GM23338 (cell line): Measurements from ENCODE around the gene FURIN. TPM values are rescaled to one million over a fixed set of nuclear protein-coding genes. Genes with fewer than 3 reads are reported as not detected.

Experiments used
- ATAC-seq: fragments of 200-7000 bp; cut with Tn5 transposase; 3 replicates; pipeline ENCODE4 v1.9.1; 2020
- DNase-seq: peaks from one replicate; pipeline ENCODE4 v3.0.0-alpha.2; 2015; ENCODE audit warnings: low spot score
- H2AFZ ChIP-seq: fragments of 200-600 bp; sonication (generic); 2 replicates; pipeline ENCODE4 v1.8.0; 2016; ENCODE audit warnings: antibody characterized with exemption, mild to moderate bottlenecking, moderate library complexity
- H3F3A ChIP-seq: fragments of 200-600 bp; sonication (generic); replicated peaks from 2 replicates; pipeline ENCODE4 v1.8.0; 2017; ENCODE audit warnings: antibody characterized with exemption, mixed run types, low read depth
- H3K27ac ChIP-seq: fragments of 200-600 bp; sonication (generic); 2 replicates; pipeline ENCODE4 v1.6.1; 2016; ENCODE audit warnings: low read depth
- H3K27me3 ChIP-seq: fragments of 200-600 bp; sonication (generic); 2 replicates; pipeline ENCODE4 v1.8.0; 2016; ENCODE audit warnings: mild to moderate bottlenecking, mixed run types, moderate library complexity; ENCODE audit not compliant: insufficient read depth
- H3K36me3 ChIP-seq: fragments of 200-600 bp; sonication (generic); 2 replicates; pipeline ENCODE4 v1.8.0; 2016; ENCODE audit warnings: mild to moderate bottlenecking; ENCODE audit not compliant: insufficient read depth
- H3K4me1 ChIP-seq: fragments of 200-600 bp; sonication (generic); 2 replicates; pipeline ENCODE4 v1.8.0; 2016; ENCODE audit warnings: mild to moderate bottlenecking, moderate library complexity; ENCODE audit not compliant: insufficient read depth
- H3K4me2 ChIP-seq: fragments of 200-600 bp; sonication (generic); 2 replicates; pipeline ENCODE4 v1.7.1; 2017; ENCODE audit warnings: mixed run types
- H3K4me3 ChIP-seq: fragments of 200-600 bp; sonication (generic); 2 replicates; pipeline ENCODE4 v1.6.1; 2016; ENCODE audit warnings: mixed run types
- H3K79me2 ChIP-seq: fragments of 200-600 bp; sonication (generic); replicated peaks from 2 replicates; pipeline ENCODE4 v1.8.0; 2017; ENCODE audit warnings: mild to moderate bottlenecking; ENCODE audit not compliant: insufficient read depth
- H3K9me2 ChIP-seq: fragments of 200-600 bp; sonication (generic); 2 replicates; pipeline ENCODE4 v1.8.0; 2017; ENCODE audit not compliant: insufficient read depth
- H4K20me1 ChIP-seq: fragments of 200-600 bp; sonication (generic); replicated peaks from 2 replicates; pipeline ENCODE4 v1.8.0; 2017; ENCODE audit warnings: mild to moderate bottlenecking; ENCODE audit not compliant: insufficient read depth
- H3K27ac Mint-ChIP-seq: 2 replicates; pipeline ENCODE4 v1.8.0; 2020; ENCODE audit warnings: inconsistent platforms, mild to moderate bottlenecking, moderate library complexity, mixed read lengths
- H3K27me3 Mint-ChIP-seq: 3 replicates; pipeline ENCODE4 v1.8.0; 2022; ENCODE audit warnings: low read depth, mild to moderate bottlenecking, moderate library complexity, mixed read lengths, inconsistent platforms; ENCODE audit not compliant: insufficient read depth, poor library complexity
- H3K36me3 Mint-ChIP-seq: 3 replicates; pipeline ENCODE4 v1.8.0; 2021; ENCODE audit warnings: low read depth, mild to moderate bottlenecking, inconsistent platforms, moderate library complexity, mixed read lengths
- H3K4me1 Mint-ChIP-seq: 3 replicates; pipeline ENCODE4 v1.8.0; 2020; ENCODE audit warnings: mild to moderate bottlenecking, inconsistent platforms, mixed read lengths
- H3K4me3 Mint-ChIP-seq: 3 replicates; pipeline ENCODE4 v1.8.0; 2021; ENCODE audit warnings: moderate library complexity, mild to moderate bottlenecking, inconsistent platforms, mixed read lengths
- H3K9me3 Mint-ChIP-seq: 3 replicates; pipeline ENCODE4 v1.8.0; 2020; ENCODE audit warnings: moderate library complexity, mild to moderate bottlenecking, inconsistent platforms, mixed read lengths
- CREB1 ChIP-seq: fragments of 250-450 bp; sonication (Bioruptor Pico); IDR thresholded peaks from 2 replicates; pipeline ENCODE4 v1.5.0; 2020; ENCODE audit warnings: low read depth, mild to moderate bottlenecking, moderate library complexity
- EZH2 ChIP-seq: fragments of 200-600 bp; sonication (generic); IDR thresholded peaks from one replicate; pipeline ENCODE4 v1.8.0; 2017; ENCODE audit warnings: antibody characterized with exemption, mild to moderate bottlenecking, low read depth; ENCODE audit not compliant: unreplicated experiment
- EZH2phosphoT487 ChIP-seq: fragments of 200-600 bp; sonication (generic); IDR thresholded peaks from one replicate; pipeline ENCODE4 v1.8.1; 2018; ENCODE audit warnings: antibody characterized with exemption; ENCODE audit not compliant: unreplicated experiment
- JUNB ChIP-seq: IDR thresholded peaks from one replicate; pipeline ENCODE4 v1.6.1; 2016; ENCODE audit warnings: antibody characterized with exemption; ENCODE audit not compliant: unreplicated experiment
- NANOG ChIP-seq: IDR thresholded peaks from 2 replicates; pipeline ENCODE4 v1.6.1; 2016; ENCODE audit warnings: antibody characterized with exemption, borderline replicate concordance
- POLR2AphosphoS5 ChIP-seq: IDR thresholded peaks from 2 replicates; pipeline ENCODE4 v1.6.1; 2016; ENCODE audit warnings: antibody characterized with exemption, low read depth
- REST ChIP-seq: IDR thresholded peaks from one replicate; pipeline ENCODE4 v1.6.1; 2018; ENCODE audit warnings: antibody characterized with exemption; ENCODE audit not compliant: unreplicated experiment
- STAT1 ChIP-seq: IDR thresholded peaks from one replicate; pipeline ENCODE4 v1.6.1; 2016; ENCODE audit warnings: antibody characterized with exemption; ENCODE audit not compliant: unreplicated experiment
- ZNF114 ChIP-seq: fragments of 250-450 bp; sonication (Bioruptor Pico); IDR thresholded peaks from 2 replicates; pipeline ENCODE4 v1.5.0; 2020; ENCODE audit warnings: mild to moderate bottlenecking, moderate library complexity
- ZNF331 ChIP-seq: fragments of 250-450 bp; sonication (Bioruptor Pico); IDR thresholded peaks from 2 replicates; pipeline ENCODE4 v1.5.0; 2020; ENCODE audit warnings: low read depth, mild to moderate bottlenecking, moderate library complexity
- polyA plus RNA-seq: library from polyadenylated mRNA; unstranded; fragments of >200 nt; fragmentation: Nextera tagmentation; extraction: Ambion mirVana; gene quantifications from 2 replicates; pipeline ENCODE4 v1.2.1, GENCODE V29; 2016
- total RNA-seq: library from RNA; depleted of rRNA; stranded (reverse); fragments of >200 nt; shearing (Covaris generic); gene quantifications from 2 replicates; pipeline ENCODE4 v1.2.3, GENCODE V29; 2014
- TF ChIP-seq, protein P1 (sequence below): IDR thresholded peaks from 2 replicates; pipeline ENCODE4 v1.6.1; 2016; ENCODE audit warnings: antibody characterized with exemption
- TF ChIP-seq, protein P2 (sequence below), 2 experiments: fragments of 200-600 bp in 1 of 2; sonication (generic) in 1 of 2; conservative IDR thresholded peaks; 2 replicates each; pipeline versions ENCODE4 v1.5.1 to v1.6.1; 2016 to 2017; ENCODE audit warnings: antibody characterized with exemption in 2 of 2, low read depth in 2 of 2, mild to moderate bottlenecking in 2 of 2, moderate library complexity in 1 of 2
- TF ChIP-seq, protein P3 (sequence below): fragments of 250-450 bp; sonication (Bioruptor Pico); IDR thresholded peaks from 2 replicates; pipeline ENCODE4 v1.5.0; 2020; ENCODE audit warnings: mild to moderate bottlenecking, moderate library complexity

The FURIN gene
- total and polyA plus RNA-seq, 2 experiments from 2014 or later = 6.3 to 20.9 TPM

DNA sequence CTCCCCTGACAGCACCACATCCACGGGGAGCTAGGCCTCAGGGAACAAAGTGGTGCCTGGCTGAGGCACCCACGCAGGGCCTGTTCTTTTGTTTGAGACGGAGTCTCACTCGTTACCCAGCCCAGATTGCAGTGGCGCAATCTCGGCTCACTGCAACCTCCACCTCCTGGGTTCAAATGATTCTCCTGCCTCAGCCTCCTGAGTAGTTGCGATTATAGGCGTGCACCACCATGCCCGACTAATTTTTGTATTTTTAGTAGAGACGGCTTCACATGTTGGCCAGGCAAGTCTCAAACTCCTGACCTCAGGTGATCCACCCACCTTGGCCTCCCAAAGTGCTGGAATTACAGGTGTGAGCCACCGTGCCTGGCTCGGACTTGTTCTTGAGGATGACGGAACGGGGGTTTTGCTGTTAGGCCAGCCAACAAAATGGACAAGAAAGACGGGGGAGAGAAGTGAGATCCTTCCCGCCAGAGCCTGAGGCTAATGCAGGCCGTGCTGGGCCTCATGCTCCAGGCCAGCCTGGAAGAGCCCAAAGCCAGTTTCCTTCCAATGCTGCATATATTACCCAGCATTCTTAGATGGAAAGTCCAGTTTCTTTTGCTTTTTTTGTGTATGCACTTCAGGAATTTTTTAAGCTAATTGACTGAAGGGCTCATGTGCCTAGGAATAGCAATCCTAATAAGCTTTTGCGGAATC is 28.1 kb upstream of the FURIN start:
- H3K4me3 Mint-ChIP-seq = no peak overlapping the region; the same call in 2 of the 3 replicates
- TF ChIP-seq REST (no peak), NANOG (no peak), EZH2 (no peak), CREB1 (CRISPR knock-in tag) (no peak), ZNF331 (CRISPR knock-in tag) (no peak), EZH2phosphoT487 (no peak), ZNF114 (CRISPR knock-in tag) (no peak), STAT1 (no peak), JUNB (no peak), POLR2AphosphoS5 (no peak)
- TF ChIP-seq, protein P1, sequence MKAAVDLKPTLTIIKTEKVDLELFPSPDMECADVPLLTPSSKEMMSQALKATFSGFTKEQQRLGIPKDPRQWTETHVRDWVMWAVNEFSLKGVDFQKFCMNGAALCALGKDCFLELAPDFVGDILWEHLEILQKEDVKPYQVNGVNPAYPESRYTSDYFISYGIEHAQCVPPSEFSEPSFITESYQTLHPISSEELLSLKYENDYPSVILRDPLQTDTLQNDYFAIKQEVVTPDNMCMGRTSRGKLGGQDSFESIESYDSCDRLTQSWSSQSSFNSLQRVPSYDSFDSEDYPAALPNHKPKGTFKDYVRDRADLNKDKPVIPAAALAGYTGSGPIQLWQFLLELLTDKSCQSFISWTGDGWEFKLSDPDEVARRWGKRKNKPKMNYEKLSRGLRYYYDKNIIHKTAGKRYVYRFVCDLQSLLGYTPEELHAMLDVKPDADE = no peak
- TF ChIP-seq, protein P2, sequence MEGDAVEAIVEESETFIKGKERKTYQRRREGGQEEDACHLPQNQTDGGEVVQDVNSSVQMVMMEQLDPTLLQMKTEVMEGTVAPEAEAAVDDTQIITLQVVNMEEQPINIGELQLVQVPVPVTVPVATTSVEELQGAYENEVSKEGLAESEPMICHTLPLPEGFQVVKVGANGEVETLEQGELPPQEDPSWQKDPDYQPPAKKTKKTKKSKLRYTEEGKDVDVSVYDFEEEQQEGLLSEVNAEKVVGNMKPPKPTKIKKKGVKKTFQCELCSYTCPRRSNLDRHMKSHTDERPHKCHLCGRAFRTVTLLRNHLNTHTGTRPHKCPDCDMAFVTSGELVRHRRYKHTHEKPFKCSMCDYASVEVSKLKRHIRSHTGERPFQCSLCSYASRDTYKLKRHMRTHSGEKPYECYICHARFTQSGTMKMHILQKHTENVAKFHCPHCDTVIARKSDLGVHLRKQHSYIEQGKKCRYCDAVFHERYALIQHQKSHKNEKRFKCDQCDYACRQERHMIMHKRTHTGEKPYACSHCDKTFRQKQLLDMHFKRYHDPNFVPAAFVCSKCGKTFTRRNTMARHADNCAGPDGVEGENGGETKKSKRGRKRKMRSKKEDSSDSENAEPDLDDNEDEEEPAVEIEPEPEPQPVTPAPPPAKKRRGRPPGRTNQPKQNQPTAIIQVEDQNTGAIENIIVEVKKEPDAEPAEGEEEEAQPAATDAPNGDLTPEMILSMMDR (conservative IDR thresholded peaks at IDR 0.05; ENCODE audit: low read depth in 2 of 2) = no peak
- TF ChIP-seq, protein P3, sequence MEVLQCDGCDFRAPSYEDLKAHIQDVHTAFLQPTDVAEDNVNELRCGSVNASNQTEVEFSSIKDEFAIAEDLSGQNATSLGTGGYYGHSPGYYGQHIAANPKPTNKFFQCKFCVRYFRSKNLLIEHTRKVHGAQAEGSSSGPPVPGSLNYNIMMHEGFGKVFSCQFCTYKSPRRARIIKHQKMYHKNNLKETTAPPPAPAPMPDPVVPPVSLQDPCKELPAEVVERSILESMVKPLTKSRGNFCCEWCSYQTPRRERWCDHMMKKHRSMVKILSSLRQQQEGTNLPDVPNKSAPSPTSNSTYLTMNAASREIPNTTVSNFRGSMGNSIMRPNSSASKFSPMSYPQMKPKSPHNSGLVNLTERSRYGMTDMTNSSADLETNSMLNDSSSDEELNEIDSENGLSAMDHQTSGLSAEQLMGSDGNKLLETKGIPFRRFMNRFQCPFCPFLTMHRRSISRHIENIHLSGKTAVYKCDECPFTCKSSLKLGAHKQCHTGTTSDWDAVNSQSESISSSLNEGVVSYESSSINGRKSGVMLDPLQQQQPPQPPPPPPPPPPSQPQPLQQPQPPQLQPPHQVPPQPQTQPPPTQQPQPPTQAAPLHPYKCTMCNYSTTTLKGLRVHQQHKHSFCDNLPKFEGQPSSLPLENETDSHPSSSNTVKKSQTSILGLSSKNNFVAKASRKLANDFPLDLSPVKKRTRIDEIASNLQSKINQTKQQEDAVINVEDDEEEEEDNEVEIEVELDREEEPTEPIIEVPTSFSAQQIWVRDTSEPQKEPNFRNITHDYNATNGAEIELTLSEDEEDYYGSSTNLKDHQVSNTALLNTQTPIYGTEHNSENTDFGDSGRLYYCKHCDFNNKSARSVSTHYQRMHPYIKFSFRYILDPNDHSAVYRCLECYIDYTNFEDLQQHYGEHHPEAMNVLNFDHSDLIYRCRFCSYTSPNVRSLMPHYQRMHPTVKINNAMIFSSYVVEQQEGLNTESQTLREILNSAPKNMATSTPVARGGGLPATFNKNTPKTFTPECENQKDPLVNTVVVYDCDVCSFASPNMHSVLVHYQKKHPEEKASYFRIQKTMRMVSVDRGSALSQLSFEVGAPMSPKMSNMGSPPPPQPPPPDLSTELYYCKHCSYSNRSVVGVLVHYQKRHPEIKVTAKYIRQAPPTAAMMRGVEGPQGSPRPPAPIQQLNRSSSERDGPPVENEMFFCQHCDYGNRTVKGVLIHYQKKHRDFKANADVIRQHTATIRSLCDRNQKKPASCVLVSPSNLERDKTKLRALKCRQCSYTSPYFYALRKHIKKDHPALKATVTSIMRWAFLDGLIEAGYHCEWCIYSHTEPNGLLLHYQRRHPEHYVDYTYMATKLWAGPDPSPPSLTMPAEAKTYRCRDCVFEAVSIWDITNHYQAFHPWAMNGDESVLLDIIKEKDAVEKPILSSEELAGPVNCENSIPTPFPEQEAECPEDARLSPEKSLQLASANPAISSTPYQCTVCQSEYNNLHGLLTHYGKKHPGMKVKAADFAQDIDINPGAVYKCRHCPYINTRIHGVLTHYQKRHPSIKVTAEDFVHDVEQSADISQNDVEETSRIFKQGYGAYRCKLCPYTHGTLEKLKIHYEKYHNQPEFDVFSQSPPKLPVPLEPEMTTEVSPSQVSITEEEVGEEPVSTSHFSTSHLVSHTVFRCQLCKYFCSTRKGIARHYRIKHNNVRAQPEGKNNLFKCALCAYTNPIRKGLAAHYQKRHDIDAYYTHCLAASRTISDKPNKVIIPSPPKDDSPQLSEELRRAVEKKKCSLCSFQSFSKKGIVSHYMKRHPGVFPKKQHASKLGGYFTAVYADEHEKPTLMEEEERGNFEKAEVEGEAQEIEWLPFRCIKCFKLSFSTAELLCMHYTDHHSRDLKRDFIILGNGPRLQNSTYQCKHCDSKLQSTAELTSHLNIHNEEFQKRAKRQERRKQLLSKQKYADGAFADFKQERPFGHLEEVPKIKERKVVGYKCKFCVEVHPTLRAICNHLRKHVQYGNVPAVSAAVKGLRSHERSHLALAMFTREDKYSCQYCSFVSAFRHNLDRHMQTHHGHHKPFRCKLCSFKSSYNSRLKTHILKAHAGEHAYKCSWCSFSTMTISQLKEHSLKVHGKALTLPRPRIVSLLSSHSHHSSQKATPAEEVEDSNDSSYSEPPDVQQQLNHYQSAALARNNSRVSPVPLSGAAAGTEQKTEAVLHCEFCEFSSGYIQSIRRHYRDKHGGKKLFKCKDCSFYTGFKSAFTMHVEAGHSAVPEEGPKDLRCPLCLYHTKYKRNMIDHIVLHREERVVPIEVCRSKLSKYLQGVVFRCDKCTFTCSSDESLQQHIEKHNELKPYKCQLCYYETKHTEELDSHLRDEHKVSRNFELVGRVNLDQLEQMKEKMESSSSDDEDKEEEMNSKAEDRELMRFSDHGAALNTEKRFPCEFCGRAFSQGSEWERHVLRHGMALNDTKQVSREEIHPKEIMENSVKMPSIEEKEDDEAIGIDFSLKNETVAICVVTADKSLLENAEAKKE (CRISPR knock-in tag) = no peak

More for the DNA sequence above, 28.1 kb upstream of the FURIN start:
- no peaks in the 10 kb centered on the region for H3K36me3 ChIP-seq
- ATAC-seq (no peak), DNase-seq (no peak)
- peak overlapping the region; percentile 90 for H3K27ac Mint-ChIP-seq
- H3K27me3 Mint-ChIP-seq = peaks cover 18% of the 10 kb centered on the region
- H3K9me3 Mint-ChIP-seq = no peaks in the 10 kb centered on the region
- peaks cover 19% of the 10 kb centered on the region; the same call in 1 of the 2 replicates for H3F3A ChIP-seq
- peak overlapping the region; percentile 35; the same call in 1 of the 2 replicates for H3K4me3 ChIP-seq
- H3K4me1 ChIP-seq = peaks cover 32% of the 10 kb centered on the region
- H3K36me3 Mint-ChIP-seq = no peaks in the 10 kb centered on the region
- peak overlapping the region; percentile 69 for H3K4me2 ChIP-seq
- no peaks in the 10 kb centered on the region for H3K9me2 ChIP-seq
- no peaks in the 10 kb centered on the region for H4K20me1 ChIP-seq
- H3K79me2 ChIP-seq = no peaks in the 10 kb centered on the region
- peaks cover 43% of the 10 kb centered on the region for H3K4me1 Mint-ChIP-seq
- H2AFZ ChIP-seq = peak overlapping the region; percentile 0; the same call in 1 of the 2 replicates
- H3K27ac ChIP-seq = peak overlapping the region; percentile 88
- H3K27me3 ChIP-seq = no peaks in the 10 kb centered on the region
